ENCODE measurements around the gene ISYNA1.

DNA sequence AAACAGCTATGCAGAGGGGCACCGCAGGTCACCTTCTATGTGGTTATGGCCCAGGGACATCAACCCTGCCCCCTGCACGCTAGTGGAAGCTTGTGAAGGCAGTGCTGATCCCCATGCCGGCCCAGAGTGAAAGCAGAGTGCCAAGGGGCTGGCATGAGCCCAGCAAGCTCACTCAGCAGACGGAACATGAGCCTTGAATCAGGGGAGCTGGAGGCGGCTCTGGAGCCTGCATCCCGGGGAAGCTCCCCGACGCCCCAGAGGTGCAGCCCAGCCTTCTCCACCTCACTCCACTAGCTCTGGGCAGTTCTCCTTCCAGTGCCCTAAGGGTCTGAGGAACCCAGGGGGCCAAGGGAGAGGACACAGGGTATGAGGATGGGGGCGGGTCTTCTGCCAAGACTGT, 19.0 kb upstream of the ISYNA1 start:
- TF ChIP-seq CTCF (IDR thresholded peaks at IDR 0.05 in 8 of 11, conservative IDR thresholded peaks at IDR 0.05 in 3 of 11): no peak
- peak in 1 of 3 donors; percentile 7 for TF ChIP-seq POLR2AphosphoS5 (IDR thresholded peaks at IDR 0.05)
